ENCODE measurements around the gene MED23.

MED23 gene, protein sequence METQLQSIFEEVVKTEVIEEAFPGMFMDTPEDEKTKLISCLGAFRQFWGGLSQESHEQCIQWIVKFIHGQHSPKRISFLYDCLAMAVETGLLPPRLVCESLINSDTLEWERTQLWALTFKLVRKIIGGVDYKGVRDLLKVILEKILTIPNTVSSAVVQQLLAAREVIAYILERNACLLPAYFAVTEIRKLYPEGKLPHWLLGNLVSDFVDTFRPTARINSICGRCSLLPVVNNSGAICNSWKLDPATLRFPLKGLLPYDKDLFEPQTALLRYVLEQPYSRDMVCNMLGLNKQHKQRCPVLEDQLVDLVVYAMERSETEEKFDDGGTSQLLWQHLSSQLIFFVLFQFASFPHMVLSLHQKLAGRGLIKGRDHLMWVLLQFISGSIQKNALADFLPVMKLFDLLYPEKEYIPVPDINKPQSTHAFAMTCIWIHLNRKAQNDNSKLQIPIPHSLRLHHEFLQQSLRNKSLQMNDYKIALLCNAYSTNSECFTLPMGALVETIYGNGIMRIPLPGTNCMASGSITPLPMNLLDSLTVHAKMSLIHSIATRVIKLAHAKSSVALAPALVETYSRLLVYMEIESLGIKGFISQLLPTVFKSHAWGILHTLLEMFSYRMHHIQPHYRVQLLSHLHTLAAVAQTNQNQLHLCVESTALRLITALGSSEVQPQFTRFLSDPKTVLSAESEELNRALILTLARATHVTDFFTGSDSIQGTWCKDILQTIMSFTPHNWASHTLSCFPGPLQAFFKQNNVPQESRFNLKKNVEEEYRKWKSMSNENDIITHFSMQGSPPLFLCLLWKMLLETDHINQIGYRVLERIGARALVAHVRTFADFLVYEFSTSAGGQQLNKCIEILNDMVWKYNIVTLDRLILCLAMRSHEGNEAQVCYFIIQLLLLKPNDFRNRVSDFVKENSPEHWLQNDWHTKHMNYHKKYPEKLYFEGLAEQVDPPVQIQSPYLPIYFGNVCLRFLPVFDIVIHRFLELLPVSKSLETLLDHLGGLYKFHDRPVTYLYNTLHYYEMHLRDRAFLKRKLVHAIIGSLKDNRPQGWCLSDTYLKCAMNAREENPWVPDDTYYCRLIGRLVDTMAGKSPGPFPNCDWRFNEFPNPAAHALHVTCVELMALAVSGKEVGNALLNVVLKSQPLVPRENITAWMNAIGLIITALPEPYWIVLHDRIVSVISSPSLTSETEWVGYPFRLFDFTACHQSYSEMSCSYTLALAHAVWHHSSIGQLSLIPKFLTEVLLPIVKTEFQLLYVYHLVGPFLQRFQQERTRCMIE (N-terminal part only)

DNA sequence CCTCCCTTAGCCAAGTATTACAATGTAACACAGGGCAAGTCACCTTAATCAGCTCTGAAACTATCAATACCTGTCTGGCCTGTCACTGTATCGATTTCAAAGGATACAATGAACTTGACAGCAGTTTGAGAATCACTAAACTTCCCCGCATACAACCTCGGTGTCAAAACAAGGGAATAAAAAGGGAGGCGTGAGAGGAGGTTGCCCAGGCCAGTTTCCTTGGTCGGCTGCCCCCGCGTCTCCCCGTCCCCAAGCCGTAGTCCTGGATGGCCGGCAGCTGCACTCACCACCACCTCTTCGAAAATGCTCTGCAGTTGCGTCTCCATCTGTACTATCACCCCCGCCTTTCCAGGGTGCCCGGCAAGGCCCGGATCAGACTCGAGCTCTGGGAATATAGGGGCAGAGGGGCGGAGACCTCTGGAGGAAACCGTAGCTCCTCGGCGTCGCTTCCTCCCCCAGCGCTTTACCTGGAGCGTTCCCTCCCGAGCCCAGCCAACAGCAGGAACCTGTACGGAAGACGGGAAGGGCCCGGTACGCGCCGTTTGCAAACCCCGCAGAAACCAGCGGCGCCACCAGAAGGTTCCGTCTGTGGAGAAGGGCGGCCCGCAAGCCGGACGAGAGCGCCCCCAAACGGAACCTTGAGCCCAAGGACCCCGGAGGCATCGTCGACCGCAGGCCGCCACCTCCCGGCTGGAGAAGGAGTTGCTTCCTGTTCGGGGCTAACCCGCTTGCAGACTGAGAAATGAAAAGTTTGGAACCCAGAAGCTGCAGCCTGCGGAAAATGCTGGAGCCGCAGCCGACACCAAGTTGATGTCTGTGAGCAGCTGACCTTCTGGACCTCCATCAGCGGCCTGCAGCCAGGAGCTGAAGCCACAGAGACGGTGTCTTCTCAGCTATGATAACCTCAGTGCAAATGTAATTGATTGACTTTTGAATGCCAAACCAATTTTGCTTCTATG lies at the start of gene MED23:
Gene MED23 (minus strand): TSS at position 519 of the 959 bp plus-strand sequence. CDS start 193 bp downstream, at position 326.
- peak; percentile 87 for DNase-seq

DNA sequence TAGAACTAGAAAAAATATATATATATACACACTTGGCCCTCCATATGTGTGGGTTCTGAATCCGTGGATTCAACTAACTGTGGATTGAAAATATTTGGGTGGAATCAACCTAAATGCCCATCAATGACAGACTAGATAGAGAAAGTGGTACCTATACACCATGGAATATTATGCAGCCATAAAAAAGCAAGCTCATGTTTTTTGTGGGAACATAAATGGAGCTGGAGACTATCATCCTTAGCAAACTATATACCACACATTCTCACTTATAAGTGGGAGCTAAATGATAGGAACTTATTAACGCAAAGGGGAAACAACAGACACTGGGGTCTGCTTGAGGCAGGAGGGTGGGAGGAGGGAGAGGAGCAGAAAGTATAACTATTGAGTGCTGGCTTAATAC lies 45.1 kb upstream of the MED23 start:
- DNase-seq = no peak

DNA sequence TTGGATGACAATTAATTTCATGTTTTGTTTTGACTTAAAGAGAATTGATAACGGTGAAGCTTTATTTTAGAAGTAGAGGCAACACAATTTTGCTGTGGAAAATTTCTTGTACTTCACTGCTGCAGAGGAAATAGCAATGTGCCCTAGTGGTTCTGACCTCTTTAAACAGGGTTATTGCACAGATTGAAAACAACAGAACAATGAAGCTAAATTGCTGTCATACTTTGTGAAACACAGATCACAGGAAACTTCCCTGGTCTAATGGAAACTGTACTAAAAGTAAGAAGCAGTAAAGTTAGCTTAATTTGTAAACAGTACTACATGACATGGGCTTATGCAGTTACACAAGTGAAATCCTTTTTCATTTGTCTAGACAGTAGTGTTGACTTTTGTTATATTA lies 41.8 kb upstream of the MED23 start:
- no peak for DNase-seq

DNA sequence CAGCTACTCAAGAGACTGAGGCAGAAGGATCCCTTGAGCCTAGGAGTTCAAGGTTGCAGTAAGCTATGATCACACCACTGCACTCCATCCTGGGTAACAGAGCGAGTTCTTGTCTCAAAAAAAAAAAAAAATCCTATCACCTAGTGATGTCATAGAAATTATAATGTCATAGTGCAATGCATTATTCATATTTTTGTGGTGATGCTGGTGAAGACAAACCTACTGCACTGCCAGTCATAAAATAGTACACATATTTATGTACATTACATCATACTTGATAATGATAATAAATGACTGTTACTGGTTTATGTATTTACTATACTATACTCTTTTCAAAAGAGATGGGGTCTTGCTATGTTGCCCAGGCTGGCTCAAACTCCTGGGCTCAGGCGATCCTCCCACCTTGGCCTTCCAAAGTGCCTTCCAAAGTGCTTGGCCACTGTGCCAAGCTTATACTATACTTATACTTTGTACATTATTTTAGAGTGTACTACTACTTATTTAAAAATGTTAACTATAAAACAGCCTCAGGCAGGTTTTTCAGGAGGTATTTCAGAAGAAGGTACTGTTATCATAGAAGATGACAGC lies 35.6 kb upstream of the MED23 start:
- no peak for DNase-seq

DNA sequence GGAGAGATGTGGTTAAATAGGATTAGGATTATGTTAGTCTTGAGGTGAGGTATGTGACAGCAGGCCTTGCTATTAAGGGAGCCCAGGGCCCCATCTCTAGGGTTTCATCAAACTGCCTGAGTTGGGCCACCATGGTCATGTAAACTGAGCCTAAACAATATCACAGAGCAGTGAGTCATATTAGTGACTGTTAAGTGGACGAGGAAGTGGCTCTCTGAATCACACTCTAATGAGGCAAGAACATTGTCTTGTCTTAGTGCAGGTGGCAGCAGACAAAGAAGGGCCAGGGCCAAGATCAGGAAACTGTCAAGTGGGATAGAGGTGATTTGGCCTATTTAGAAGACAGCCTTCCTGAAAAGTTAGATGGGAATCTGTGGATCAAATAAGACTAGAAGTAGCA lies 32.2 kb upstream of the MED23 start:
- DNase-seq = no peak

DNA sequence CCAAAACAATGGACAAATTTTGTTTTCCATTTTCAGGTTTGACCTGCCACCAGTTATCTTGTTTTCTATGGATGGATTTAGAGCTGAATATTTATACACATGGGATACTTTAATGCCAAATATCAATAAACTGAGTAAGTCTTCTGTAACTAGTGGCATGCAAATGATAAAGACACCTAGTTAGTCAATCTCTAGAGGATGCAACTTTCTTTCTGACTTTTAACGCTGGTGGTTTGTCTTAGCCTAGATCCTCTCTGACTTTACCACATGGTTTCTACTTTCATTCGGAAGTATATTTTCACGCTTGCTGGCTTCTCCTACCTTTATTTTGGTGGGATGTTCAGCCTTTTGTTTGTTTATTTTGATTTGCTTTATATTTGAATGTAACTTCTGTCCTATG lies 30.2 kb upstream of the MED23 start:
- no peak for DNase-seq

DNA sequence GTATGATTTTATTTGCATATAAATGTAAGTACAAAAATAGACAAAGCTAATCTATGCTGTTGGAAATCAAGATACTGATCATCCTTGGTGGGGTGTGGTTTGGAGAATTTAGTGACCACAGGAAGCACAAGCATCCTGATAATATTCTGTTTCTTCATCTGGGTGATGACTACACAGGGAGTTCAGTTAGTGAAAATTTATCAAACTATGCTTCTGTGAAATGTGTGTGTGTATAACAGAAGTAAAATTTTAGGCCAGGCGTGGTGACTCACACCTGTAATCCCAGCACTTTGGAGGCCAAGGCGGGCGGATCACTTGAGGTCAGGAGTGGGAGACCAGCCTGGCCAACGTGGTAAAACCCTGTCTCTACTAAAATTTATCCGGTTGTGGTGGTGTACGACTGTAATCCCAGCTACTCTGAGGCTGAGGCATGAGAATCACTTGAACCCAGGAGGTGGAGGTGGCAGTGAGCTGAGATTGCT lies 29.6 kb upstream of the MED23 start:
- no peak for DNase-seq

DNA sequence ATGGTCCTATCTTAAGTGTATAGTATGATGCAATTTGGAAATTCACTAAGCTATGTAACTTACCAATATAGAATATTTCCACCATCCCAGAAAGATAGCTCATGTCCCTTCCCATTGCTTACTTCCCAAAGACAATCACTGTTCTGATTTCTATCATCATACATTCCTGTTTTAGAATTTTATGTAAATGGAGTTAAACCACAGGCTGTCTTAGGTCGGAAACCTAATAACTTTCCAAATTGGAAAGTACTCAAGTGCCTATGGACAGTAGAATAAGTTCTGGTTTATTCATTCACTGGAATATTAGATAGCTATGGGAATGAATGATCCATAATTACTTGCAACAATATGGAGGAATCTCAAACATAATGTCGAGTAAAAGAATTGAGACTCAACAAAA lies 29.2 kb upstream of the MED23 start:
- DNase-seq = no peak

DNA sequence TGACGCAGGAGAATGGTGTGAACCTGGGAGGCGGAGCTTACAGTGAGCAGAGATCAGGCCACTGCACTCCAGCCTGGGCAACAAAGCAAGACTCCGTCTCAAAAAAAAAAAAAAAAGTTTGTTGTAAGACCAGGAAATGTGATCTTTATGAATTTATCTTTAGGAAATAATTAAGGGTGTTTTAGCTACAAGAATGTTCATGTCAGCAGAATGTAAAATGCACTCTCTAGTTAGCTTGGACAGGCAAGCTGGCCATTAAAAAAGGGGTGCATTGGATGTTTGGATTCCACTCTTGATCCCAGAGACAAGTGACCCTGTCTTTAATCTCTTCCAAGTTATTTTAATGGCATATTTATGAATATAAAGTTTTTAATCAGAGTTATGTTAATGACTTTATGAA lies 28.6 kb upstream of the MED23 start:
- no peak for DNase-seq

DNA sequence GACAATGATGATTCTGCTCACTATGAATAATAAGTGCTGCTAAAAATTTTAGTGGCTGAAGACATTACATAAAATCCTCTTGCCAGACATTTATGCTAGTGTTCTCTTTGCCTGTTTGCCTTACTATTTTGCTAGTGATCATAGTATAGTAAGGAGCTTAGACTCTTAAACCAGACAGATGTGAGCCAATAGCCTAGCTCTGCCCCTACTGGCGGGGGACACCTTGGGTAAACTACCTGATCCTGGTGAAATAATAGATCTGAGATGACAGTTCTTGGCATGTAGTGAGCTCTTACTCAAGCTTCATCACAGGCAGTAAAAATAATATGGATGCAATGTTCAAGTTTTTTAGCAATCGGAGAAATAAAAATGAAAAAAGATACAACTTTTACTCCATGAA lies 27.9 kb upstream of the MED23 start:
- no peak for DNase-seq

DNA sequence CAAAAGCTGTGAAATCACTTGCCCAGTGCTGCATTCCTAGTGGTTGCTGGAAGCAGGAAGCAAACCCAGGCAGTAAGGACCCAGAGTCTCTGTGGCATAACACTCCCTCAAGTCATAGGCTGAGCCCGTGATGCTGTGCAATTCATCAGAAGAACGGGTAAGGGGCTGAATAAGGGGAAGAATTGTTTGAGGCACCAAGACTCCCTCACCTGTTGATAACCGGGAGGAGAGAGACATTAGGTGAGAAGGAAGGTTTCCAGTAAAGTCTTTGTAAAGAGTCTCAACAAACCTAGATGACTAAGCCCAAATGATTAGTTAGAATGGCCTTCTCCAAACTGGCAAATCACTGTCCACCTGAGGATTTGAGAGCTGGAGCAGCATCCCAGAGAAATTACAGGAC lies 27.3 kb upstream of the MED23 start:
- DNase-seq = no peak

DNA sequence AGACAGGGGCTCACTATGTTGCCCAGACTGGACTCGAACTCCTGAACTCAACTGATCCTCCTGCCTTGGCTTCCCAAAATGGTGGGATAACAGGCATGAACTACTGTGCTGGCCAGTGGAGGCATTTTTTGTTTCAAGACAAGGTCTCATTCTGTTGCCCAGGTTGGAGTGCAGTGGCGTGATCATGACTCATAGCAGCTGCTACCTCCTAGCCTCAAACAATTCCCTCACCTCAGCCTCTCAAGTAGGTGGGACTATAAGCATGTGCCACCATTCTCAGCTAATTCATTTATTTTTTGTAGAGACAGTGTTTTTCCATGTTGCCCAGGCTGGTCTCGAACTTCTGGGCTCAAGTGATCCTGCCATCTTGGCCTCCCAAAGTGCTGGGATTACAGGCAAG lies 26.3 kb upstream of the MED23 start:
- no peak for DNase-seq

DNA sequence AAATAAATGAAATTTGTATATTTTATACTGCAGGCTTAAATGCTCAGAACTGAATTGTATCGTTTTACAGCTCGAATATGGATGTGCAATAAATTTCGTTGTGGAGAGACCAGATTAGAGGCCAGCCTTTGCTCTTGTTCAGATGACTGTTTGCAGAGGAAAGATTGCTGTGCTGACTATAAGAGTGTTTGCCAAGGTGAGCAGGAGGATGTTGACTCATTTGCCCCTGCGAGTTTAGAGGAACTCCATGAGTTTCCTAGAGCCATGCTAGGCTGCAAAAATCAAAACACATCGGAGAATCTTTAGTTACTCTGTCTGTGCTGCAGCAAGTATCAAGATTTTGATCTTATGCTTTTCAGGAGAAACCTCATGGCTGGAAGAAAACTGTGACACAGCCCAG lies 24.4 kb upstream of the MED23 start:
- DNase-seq = no peak

DNA sequence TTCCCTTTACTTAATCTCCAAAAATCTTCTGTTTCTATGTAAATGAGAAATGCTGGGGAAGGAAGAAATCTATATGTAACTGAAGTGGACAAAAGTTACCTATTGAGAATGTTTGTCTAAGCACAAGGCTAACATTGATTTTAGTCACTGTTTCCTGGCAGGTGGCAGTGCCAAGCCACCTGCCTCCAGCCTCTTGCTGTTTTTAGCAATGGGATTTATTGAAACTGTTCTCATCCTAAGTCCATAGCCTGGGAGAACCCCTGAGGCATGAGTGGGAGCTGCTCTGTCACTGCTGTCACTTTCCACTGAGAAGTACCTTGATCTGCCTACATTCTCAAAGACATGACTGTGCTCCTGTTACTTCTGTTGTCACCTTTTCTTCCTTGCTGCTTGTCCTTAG lies 23.7 kb upstream of the MED23 start:
- no peak for DNase-seq

DNA sequence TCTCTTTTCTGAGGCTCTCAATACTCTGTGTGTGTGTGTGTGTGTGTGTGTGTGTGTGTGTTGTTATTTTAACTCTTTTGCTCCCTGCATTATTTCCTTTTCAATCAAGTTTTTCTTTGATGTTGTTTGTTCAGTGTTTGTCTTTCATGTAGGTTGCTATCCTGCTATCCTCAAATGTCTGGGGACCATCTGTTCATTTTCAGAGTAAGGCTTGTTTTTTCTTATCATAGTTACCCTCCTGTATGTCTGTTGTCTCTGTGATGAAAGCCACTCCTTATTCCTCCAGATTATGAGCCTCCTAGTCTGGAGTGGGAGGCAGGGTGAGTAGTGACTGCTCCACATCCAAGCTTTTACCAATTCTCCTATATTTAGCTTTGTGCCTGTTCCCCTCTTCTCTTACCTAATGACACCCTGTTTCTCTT lies 18.2 kb upstream of the MED23 start:
- DNase-seq = no peak

DNA sequence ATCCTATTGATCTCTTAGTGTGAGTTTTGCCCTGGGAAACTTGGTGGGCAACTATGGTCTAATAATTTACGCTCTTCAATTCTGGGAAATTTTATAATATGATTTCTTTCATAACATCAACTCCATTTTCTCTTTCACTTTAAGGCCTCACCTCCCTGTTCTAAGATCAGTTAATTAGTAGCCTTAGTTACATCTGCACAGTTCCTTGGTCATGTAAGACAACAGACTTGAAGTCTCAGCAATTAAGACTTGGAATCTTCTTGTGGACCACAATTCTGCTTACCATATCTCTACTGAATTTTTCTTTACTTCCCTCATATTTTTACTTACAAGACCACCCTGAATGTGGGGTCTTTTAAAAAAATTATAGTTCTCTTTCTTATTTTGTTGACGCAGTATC lies 17.8 kb upstream of the MED23 start:
- DNase-seq = no peak

DNA sequence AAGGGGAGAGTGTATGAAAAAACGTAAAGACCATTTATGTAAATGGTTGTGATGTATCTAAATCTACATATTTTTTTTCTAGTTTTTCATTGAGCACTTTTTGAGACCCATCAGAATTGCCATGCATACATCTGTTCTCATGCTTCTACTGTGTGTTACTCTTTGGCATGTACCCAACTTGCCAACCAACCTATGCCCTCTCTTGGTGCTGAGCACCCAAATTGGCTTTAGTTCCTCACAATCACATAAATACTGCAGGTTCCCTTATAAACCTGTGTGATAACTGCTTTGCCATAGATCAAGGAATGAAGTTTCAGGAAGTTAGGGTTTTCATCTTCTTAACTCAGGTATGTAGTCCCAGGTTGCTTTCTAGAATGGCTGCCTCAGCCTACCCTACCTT lies 16.9 kb upstream of the MED23 start:
- DNase-seq = no peak

DNA sequence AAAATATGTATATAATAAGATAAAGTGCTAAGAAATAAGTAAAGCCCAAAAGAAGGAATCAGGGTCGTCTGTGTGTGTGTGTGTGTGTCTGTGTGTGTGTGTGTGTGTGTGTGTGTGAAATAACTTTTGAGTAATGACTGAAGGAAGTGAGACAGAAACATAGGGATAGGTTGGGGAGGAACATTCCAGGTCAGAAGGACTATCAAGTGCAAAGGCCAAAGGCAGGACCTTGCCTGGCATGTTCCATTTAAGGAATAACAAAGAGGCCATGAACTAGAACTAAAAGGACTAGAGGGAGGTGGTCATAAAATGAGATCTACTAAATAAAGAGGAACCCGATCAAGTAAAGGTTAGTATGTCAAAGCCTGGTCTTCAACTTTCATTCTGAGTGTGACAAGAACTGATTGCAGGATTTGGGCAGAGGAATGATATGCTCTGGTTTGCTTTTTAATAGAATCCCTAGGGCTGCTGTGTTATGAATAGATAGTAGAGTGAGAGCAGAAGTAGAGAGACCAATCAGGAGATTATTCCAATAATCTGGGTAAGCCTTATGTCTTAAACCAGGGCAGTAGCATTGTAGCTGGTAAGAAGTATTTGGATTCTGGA lies 15.9 kb upstream of the MED23 start:
- DNase-seq = no peak

DNA sequence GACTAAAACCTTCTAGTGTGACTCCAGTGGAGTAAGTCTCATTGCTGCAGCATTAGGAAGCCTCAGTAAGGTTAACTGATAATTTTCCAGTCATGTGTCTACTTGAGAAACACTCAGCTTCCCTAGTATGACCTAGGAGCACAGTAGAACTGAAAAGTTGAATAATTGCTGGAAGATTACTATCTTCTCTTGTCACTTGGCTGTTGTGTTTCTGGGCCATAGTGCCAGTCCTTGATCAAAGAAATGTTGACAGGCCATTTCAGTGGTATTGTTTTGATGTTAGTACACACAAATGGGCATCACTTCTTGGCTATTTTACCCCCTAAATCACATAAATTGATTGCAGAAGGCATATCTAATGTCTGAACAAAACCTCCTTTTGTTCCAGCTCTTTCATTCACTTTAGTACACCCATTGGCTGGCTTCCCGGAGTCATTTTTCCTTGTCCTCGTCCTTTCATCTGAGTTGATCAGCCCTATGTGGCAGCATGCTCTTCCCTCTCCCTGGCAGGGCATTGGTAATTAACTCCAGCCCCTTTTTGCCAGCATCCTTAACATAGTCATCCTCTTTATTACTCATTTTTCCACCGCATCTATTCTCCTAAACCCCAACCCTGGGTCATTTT lies 15.1 kb upstream of the MED23 start:
- DNase-seq = no peak

DNA sequence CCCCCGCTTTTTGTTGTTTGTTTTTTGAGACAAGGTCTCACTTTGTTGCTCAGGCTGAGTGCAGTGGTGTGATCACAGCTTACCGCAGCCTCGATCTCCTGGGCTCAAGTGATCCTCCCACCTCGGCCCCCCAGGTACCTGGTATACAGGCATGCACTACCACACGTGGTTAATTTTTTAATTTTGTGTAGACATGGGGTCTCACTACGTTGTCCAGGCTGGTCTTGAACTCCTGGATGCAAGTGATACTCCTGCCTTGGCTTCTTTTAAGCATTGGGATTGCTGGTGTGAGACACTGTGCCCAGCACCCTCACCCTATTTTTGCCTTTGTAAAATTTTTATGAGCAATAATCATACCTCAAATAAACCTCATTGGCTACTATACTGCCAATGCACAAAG lies 14.5 kb upstream of the MED23 start:
- no peak for DNase-seq

DNA sequence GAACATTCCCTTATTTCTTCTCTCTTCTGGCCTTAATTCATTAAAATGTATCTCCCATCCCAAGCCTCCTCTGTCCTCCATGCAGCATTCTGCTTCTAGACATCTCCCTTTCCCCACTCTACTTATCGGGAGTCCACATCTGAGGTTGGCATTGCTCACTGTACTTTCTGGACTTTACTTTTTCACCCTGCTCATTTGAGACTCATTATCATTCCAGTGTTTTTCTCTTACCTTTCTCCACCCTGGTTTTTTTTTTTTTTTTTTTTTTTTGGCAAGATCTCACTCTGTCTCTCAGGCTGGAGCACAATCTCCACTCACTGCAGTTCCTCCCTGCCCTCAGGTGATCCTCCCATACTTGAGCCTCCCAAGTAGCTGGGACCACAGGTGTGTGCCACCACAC lies 13.5 kb upstream of the MED23 start:
- no peak for DNase-seq

Data from NCI-H1048 (cell line).